Adipocyte (in vitro differentiated cells): ENCODE measurements around the gene PRTN3.
A peak's percentile ranks its signal among the peaks of the same experiment; 100 is the strongest.
"Not testable (repeated sequence)": the region's sequence is repeated elsewhere in the genome, so short reads cannot be mapped to it uniquely, and the experiment has no call there.

Experiments
- DNase-seq: peaks from one replicate; pipeline ENCODE4 v3.0.0-alpha.2; 2015; ENCODE audit warnings: low read depth
- H3K27me3 ChIP-seq: replicated peaks from 2 replicates; pipeline ENCODE4 v1.7.0; 2013; ENCODE audit warnings: mild to moderate bottlenecking, low read length, moderate library complexity; ENCODE audit not compliant: control insufficient read depth, insufficient read depth
- H3K36me3 ChIP-seq: 2 replicates; pipeline ENCODE4 v1.7.0; 2013; ENCODE audit warnings: low read length, mild to moderate bottlenecking, moderate library complexity; ENCODE audit not compliant: control insufficient read depth, insufficient read depth, severe bottlenecking
- H3K4me1 ChIP-seq: 2 replicates; pipeline ENCODE4 v1.7.0; 2013; ENCODE audit warnings: mild to moderate bottlenecking, low read length, moderate library complexity; ENCODE audit not compliant: control insufficient read depth, insufficient read depth
- H3K4me3 ChIP-seq: 2 replicates; pipeline ENCODE4 v1.7.0; 2013; ENCODE audit warnings: mild to moderate bottlenecking, low read length, moderate library complexity
- H3K9ac ChIP-seq: 2 replicates; pipeline ENCODE4 v1.7.0; 2013; ENCODE audit warnings: mild to moderate bottlenecking, low read length, moderate library complexity
- H3K9me3 ChIP-seq: 2 replicates; pipeline ENCODE4 v1.7.0; 2013; ENCODE audit warnings: mild to moderate bottlenecking, low read length, moderate library complexity; ENCODE audit not compliant: control insufficient read depth

Gene PRTN3

DNA sequence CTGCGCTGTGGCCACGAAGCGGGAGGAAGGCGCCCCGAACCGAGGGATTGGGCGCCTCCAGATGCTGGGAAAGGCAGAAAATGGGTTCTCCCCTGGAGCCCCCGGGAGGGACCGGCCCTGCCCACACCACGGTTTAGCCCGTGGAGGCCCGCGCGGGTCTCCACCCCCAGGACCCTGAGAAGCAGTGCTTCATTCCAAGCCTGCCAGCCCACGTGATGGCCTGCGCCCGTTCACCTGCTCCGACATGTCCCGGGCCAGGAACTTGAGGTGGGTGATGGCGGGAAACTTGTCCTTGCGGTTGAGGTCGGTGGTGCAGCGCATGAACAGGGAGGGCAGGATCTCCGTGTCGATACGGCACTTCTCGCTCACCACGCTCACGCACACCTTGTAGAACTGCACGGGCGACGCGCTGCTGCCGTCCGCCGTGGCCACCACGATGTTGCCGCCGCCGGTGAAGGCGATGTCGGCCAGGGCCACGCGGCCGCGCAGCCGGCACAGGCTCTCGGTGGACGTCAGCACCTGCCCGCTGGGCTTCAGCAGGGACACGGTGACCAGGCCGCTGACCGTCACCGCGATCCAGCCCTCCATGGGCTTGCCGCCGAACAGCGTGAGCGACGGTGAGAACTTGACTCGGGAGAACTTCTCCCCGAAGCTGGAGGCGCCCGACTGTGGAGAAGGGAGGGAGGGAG lies 44.9 kb downstream of the PRTN3 start:
- DNase-seq, result no peak
- Histone ChIP-seq H3K36me3 (peaks cover 63% of the 10 kb centered on the region), H3K4me3 (no peak overlapping the region), H3K27me3 (no peaks in the 10 kb centered on the region), H3K9ac (no peak overlapping the region), H3K4me1 (no peaks in the 10 kb centered on the region), H3K9me3 (no peaks in the 10 kb centered on the region)

DNA sequence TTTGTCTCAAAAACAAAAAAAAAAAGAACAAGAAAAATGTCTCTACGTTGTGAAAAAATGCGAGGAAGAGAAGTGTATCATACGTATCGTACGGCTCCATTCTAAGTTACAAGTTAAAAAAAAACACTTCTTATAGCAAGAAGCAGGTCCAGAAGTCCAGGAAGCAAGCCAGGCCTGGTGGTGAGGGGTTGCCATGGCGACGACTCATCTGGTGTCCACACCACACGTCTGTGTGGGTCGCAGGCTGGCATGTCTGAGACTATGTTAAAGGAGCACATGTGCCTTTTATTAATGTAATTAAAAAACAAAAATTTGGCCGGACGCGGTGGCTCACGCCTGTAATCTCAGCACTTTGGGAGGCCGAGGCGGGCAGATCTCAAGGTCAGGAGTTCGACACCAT lies 46.3 kb downstream of the PRTN3 start:
- H3K4me3 ChIP-seq, result no peak overlapping the region
- H3K27me3 ChIP-seq, result no peaks in the 10 kb centered on the region
- H3K9ac ChIP-seq, result no peak overlapping the region
- H3K4me1 ChIP-seq, result no peaks in the 10 kb centered on the region
- peaks cover 51% of the 10 kb centered on the region for H3K36me3 ChIP-seq
- H3K9me3 ChIP-seq, result no peaks in the 10 kb centered on the region
- peak; percentile 67 for DNase-seq

DNA sequence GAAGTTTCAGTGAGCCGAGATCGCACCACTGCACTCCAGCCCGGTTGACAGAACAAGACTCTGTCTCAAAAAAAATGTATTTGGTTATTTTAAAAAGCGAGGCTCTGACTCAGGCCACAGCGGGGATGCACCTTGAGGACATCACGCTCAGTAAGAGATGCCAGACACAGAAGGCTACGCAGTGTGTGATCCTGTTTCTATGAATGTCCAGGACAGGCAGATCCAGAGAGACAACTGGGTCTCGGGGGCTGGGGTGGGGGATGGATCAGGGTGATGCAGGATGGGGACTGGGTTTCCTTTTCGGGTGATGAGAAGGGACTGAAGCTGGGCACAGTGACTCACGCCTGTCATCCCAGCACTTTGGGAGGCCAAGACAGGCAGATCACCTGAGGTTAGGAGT lies 46.8 kb downstream of the PRTN3 start:
- peaks cover 46% of the 10 kb centered on the region for H3K36me3 ChIP-seq
- no peak for DNase-seq
- no peak overlapping the region for H3K9ac ChIP-seq
- H3K4me1 ChIP-seq, result no peaks in the 10 kb centered on the region
- no peaks in the 10 kb centered on the region for H3K27me3 ChIP-seq
- no peak overlapping the region for H3K4me3 ChIP-seq
- H3K9me3 ChIP-seq, result no peaks in the 10 kb centered on the region

- peaks cover 35% of the 10 kb centered on the region for H3K36me3 ChIP-seq
- no peak overlapping the region for H3K4me3 ChIP-seq
- no peaks in the 10 kb centered on the region for H3K4me1 ChIP-seq
- no peaks in the 10 kb centered on the region for H3K9me3 ChIP-seq
- H3K9ac ChIP-seq, result no peak overlapping the region
- no peak for DNase-seq
- H3K27me3 ChIP-seq, result no peaks in the 10 kb centered on the region
Measured at GRCh38 chr19:888581-889385, 48.0 kb downstream of the PRTN3 start.

DNA sequence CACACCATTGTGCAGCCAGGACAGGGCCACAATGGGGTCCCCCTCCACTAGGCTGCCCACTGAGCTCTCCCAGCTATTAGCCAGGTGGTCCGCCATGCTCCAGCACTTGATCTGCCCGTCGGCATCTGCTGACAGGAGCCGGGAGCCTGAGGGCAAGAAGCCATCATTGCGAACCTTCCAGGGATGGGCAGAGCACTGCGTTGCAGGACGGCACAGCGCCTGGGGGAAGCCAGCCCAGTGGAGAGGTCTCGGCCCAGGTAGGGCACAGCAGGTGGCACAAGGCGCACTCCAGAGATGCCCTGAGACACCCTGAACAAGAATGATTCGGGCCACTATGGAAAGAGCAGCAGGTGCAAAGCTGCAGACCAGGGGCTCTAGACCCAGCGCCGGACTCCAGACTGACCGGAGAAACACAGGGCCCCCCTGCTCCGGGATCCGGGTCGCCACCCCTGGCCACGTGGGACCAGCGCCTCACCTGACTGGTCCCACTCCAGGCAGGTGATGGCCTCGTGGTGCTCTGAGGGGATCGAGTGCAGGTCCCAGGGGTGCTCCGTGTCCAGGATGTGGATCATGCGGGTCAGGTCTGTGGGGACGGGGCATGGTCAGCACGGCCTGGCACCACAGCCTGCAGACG lies 49.0 kb downstream of the PRTN3 start:
- Histone ChIP-seq H3K9ac (no peak overlapping the region), H3K9me3 (no peaks in the 10 kb centered on the region), H3K36me3 (peaks cover 30% of the 10 kb centered on the region), H3K4me1 (no peaks in the 10 kb centered on the region), H3K4me3 (no peak overlapping the region), H3K27me3 (no peaks in the 10 kb centered on the region)
- DNase-seq, result no peak

DNA sequence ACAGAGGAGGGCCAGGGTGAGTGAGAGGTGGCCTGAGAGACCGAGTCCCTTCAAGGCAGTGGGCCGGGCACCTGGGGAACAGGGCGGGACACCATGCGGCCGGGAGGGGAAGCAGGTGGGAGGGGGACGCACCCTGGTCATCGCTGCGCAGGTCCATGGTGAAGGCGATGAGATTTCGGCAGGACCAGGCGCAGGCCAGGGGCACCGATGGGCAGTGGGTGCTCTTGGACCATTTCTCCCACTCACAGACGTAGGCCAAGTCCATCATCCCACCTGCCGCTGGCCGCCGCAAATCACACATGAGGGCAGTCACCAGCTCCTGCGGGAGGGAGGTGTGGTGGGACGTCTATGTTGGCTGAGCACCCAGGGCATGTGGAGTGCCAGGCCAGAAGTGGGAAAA lies 50.0 kb downstream of the PRTN3 start:
- no peak for DNase-seq
- Histone ChIP-seq H3K4me3 (no peak overlapping the region), H3K9me3 (no peaks in the 10 kb centered on the region), H3K36me3 (peaks cover 25% of the 10 kb centered on the region), H3K9ac (no peak overlapping the region), H3K4me1 (no peaks in the 10 kb centered on the region), H3K27me3 (no peaks in the 10 kb centered on the region)

- Histone ChIP-seq H3K36me3 (peaks cover 17% of the 10 kb centered on the region), H3K4me3 (peak overlapping the region; percentile 89), H3K9ac (peak overlapping the region; percentile 87)
- H3K9me3 ChIP-seq, H3K27me3 ChIP-seq, H3K4me1 ChIP-seq, DNase-seq: not testable (repeated sequence)
Measured at GRCh38 chr19:891421-892200, 50.8 kb downstream of the PRTN3 start.

DNA sequence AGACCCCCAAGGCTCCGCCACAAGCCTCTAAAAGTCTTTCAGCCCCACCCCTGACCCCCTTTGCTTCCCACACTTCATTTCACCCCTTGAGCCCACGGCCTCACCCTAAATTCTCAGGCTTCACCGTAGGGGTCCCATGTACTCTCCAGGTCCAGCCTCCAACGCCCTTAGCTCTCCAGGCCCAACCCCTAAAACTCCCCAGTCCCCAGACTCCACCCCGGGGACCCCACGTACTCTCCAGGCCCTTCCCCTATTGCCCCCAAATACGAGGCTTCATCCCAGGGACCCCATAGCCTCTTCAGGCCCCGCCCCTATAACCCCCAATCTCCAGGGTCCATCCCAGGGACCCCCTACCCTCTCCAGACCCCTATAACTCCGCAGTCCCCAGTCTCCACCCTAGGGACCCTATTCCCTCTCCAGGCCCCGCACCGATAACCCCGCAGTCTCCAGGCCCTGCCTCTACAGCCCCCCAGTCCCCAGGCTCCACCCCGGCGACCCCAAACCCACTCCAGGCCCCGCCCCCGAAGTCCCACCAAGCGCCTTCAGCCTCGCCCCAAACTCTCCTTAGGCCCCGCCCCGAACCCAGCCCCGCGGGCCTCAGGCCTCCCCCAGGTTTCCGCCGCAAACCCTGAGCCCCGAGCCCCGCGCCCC lies 51.6 kb downstream of the PRTN3 start:
- Histone ChIP-seq H3K9ac (peak overlapping the region; percentile 87), H3K27me3 (no peaks in the 10 kb centered on the region), H3K4me3 (peak overlapping the region; percentile 89), H3K36me3 (peaks cover 13% of the 10 kb centered on the region), H3K4me1 (no peaks in the 10 kb centered on the region), H3K9me3 (no peaks in the 10 kb centered on the region)
- DNase-seq, result peak; percentile 30

DNA sequence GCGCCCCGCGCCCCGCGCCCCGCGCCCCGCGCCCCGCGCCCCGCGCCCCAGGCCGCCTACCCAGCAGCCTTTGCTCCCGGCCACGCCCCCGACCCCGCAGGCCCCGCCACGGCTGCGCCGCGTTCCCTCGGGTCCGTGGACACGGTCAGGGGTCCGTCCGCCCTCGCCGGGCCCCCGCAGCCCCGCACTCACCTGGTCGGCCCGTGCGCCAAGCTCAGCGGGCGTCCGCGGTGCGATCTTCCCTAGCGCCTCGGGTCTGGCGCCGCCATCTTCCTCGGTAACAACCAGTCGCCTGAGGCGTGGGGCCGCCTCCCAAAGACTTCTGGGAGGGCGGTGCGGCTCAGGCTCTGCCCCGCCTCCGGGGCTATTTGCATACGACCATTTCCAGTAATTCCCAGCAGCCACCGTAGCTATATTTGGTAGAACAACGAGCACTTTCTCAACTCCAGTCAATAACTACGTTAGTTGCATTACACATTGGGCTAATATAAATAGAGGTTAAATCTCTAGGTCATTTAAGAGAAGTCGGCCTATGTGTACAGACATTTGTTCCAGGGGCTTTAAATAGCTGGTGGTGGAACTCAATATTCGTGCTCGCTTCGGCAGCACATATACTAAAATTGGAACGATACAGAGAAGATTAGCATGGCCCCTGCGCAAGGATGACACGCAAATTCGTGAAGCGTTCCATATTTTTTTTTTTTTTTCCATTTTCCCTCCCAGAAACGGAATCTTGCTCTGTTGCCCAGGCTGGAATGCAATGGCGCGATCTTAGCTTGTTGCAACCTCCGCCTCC lies 52.3 kb downstream of the PRTN3 start, which contains the start of the genes MED16 and RNU6-9:
Gene MED16, minus strand, starts transcription at position 294 of the 796 bp plus-strand sequence. CDS start 2,056 bp downstream, outside the sequence.
Gene RNU6-9, plus strand, starts transcription at position 591 of the 796 bp plus-strand sequence.
- Histone ChIP-seq H3K36me3 (peaks cover 13% of the 10 kb centered on the region), H3K9me3 (no peaks in the 10 kb centered on the region), H3K9ac (peak within 1 kb of the TSS; percentile 87), H3K4me1 (no peaks in the 10 kb centered on the region), H3K4me3 (peak within 1 kb of the TSS; percentile 89), H3K27me3 (no peaks in the 10 kb centered on the region)
- peak; percentile 98 for DNase-seq

DNA sequence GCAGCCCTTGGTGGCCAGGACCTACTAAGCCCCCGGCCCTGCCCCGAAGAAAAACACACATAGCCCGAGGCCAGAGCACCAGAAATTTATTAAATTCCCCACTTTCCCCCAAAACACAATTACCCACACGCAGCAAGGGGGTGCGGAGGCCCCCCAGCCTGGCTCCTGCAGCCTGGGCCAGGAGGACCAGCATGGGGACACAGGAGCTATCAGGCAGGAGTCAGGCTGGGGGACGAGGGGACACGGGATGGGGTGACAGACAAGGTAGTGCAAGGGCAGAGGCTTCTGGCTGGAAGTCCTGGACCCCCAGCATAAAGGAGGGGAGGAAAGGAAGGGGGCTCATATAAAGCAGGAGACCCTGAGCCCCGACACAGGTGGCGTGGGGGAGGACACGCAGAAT lies 55.6 kb downstream of the PRTN3 start:
- H3K4me1 ChIP-seq, result no peaks in the 10 kb centered on the region
- DNase-seq, result no peak
- H3K36me3 ChIP-seq, result no peaks in the 10 kb centered on the region
- H3K27me3 ChIP-seq, result no peaks in the 10 kb centered on the region
- no peak overlapping the region for H3K9ac ChIP-seq
- no peak overlapping the region for H3K4me3 ChIP-seq
- H3K9me3 ChIP-seq, result no peaks in the 10 kb centered on the region
